ENCODE measurements around the gene MVK. TPM values are rescaled to one million over a fixed set of nuclear protein-coding genes. Genes with fewer than 3 reads are reported as not detected.

Gene MVK
- total RNA-seq, 1 donor from 2014 or later = 53.6 TPM

GRCh38 chr12:109595321-109595902 is 21.8 kb downstream of the MVK start:
- no peak for TF ChIP-seq CTCF (IDR thresholded peaks at IDR 0.05; ENCODE audit: partially characterized antibody, unreplicated experiment)
- H3K4me3 Mint-ChIP-seq (ENCODE audit: unreplicated experiment) = no peak overlapping the region
- peaks cover 15% of the 10 kb centered on the region for H3K9me3 Mint-ChIP-seq (ENCODE audit: unreplicated experiment)
- H3K4me1 Mint-ChIP-seq (ENCODE audit: low read depth, unreplicated experiment) = peaks cover 45% of the 10 kb centered on the region
- peaks cover 23% of the 10 kb centered on the region for H3K27me3 Mint-ChIP-seq (ENCODE audit: unreplicated experiment)
- DNase-seq = no peak
- no peaks in the 10 kb centered on the region for H3K36me3 Mint-ChIP-seq (ENCODE audit: unreplicated experiment)
- no peak overlapping the region for H3K27ac Mint-ChIP-seq (ENCODE audit: unreplicated experiment)

DNA sequence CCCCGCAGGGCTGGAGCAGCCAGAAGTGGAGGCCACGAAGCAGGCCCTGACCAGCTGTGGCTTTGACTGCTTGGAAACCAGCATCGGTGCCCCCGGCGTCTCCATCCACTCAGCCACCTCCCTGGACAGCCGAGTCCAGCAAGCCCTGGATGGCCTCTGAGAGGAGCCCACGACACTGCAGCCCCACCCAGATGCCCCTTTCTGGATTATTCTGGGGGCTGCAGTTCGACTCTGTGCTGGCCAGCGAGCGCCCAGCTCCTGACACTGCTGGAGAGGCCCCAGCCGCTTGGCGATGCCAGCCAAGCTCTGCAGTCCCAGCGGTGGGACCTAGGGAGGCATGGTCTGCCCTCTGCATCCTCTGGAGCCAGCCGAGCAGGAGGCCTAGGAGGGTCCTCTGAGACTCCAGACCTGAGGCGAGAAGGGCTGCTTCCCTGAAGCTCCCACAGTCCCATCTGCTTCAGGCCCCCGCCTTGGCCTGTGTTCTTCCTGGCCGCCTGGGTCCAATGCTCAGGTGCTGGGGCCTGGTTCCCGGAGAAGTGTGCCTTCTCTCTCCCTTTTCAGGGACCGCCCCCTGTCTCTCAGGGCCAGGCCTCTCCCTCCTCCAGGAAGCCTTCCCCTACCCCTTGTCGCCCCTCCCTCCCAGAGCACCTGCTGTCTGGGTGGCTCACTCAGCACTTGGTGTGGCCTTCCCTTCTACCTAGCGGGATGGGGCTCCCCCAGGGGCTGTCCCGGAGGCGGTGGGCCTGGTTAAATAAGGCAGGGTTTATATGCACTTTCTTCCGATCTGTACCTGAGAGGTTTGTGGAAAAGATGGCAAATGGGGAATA is 23.0 kb downstream of the MVK start:
- Mint-ChIP-seq H3K4me3 (ENCODE audit: unreplicated experiment) (no peak overlapping the region), H3K36me3 (ENCODE audit: unreplicated experiment) (no peaks in the 10 kb centered on the region), H3K4me1 (ENCODE audit: low read depth, unreplicated experiment) (peaks cover 39% of the 10 kb centered on the region), H3K27me3 (ENCODE audit: unreplicated experiment) (peaks cover 21% of the 10 kb centered on the region), H3K27ac (ENCODE audit: unreplicated experiment) (peak overlapping the region; percentile 38), H3K9me3 (ENCODE audit: unreplicated experiment) (peaks cover 15% of the 10 kb centered on the region)
- DNase-seq = peak; percentile 36
- no peak for TF ChIP-seq CTCF (IDR thresholded peaks at IDR 0.05; ENCODE audit: partially characterized antibody, unreplicated experiment)

GRCh38 chr12:109597414-109597794 is 23.8 kb downstream of the MVK start:
- H3K27ac Mint-ChIP-seq (ENCODE audit: unreplicated experiment) = peak overlapping the region; percentile 77
- no peaks in the 10 kb centered on the region for H3K36me3 Mint-ChIP-seq (ENCODE audit: unreplicated experiment)
- H3K9me3 Mint-ChIP-seq (ENCODE audit: unreplicated experiment) = peaks cover 15% of the 10 kb centered on the region
- no peak overlapping the region for H3K4me3 Mint-ChIP-seq (ENCODE audit: unreplicated experiment)
- peaks cover 19% of the 10 kb centered on the region for H3K27me3 Mint-ChIP-seq (ENCODE audit: unreplicated experiment)
- peaks cover 35% of the 10 kb centered on the region for H3K4me1 Mint-ChIP-seq (ENCODE audit: low read depth, unreplicated experiment)
- no peak for TF ChIP-seq CTCF (IDR thresholded peaks at IDR 0.05; ENCODE audit: partially characterized antibody, unreplicated experiment)
- DNase-seq = no peak

GRCh38 chr12:109597795-109598427 is 24.3 kb downstream of the MVK start:
- H3K4me3 Mint-ChIP-seq (ENCODE audit: unreplicated experiment) = peak overlapping the region; percentile 13
- no peaks in the 10 kb centered on the region for H3K36me3 Mint-ChIP-seq (ENCODE audit: unreplicated experiment)
- DNase-seq = peak; percentile 95
- H3K4me1 Mint-ChIP-seq (ENCODE audit: low read depth, unreplicated experiment) = peaks cover 30% of the 10 kb centered on the region
- peak overlapping the region; percentile 77 for H3K27ac Mint-ChIP-seq (ENCODE audit: unreplicated experiment)
- peaks cover 14% of the 10 kb centered on the region for H3K27me3 Mint-ChIP-seq (ENCODE audit: unreplicated experiment)
- H3K9me3 Mint-ChIP-seq (ENCODE audit: unreplicated experiment) = peaks cover 11% of the 10 kb centered on the region
- TF ChIP-seq CTCF (IDR thresholded peaks at IDR 0.05; ENCODE audit: partially characterized antibody, unreplicated experiment) = peak; percentile 97
